MCF 10A (cell line): Measurements from ENCODE around the gene CFAP53. TPM values are rescaled to one million over a fixed set of nuclear protein-coding genes. Genes with fewer than 3 reads are reported as not detected.

Source experiments
- BruUV-seq: library from RNA; stranded (reverse); fragments of 400-500 nt; replicated peaks from 2 replicates; lab custom pipeline; 2021; lab: Mats Ljungman, UMichigan
- CTCF ChIA-PET: fragments of 300-600 bp; sonication (Branson Sonifier 250); formaldehyde crosslinking; extraction: SDS; loops from one replicate; lab custom pipeline; 2021; ENCODE audit warnings: antibody characterized with exemption, inconsistent platforms; lab: Yijun Ruan, JAX
- POLR2A ChIA-PET: fragments of 300-600, 350-650 bp; sonication (Branson Sonifier 250); formaldehyde crosslinking; extraction: SDS; loops from one replicate; lab custom pipeline; 2020; ENCODE audit warnings: antibody characterized with exemption, inconsistent platforms; lab: Yijun Ruan, JAX
- DNase-seq: peaks from one replicate; pipeline ENCODE4 v3.0.0-alpha.2; 2018; ENCODE audit not compliant: unreplicated experiment
- H3K27ac Mint-ChIP-seq: one replicate; pipeline ENCODE4 v1.8.0; 2022; ENCODE audit warnings: mild to moderate bottlenecking, low read depth, mixed read lengths; ENCODE audit not compliant: unreplicated experiment
- H3K27me3 Mint-ChIP-seq: one replicate; pipeline ENCODE4 v1.8.0; 2022; ENCODE audit warnings: mixed read lengths; ENCODE audit not compliant: insufficient read depth, unreplicated experiment
- H3K36me3 Mint-ChIP-seq: one replicate; pipeline ENCODE4 v1.8.0; 2022; ENCODE audit warnings: mild to moderate bottlenecking, moderate library complexity, mixed read lengths; ENCODE audit not compliant: insufficient read depth, unreplicated experiment
- H3K4me1 Mint-ChIP-seq: one replicate; pipeline ENCODE4 v1.8.0; 2022; ENCODE audit warnings: mixed read lengths; ENCODE audit not compliant: insufficient read depth, unreplicated experiment
- H3K4me3 Mint-ChIP-seq: one replicate; pipeline ENCODE4 v1.8.0; 2022; ENCODE audit warnings: mild to moderate bottlenecking, moderate library complexity, mixed read lengths; ENCODE audit not compliant: unreplicated experiment
- H3K9me3 Mint-ChIP-seq: one replicate; pipeline ENCODE4 v1.8.0; 2022; ENCODE audit warnings: mixed read lengths; ENCODE audit not compliant: unreplicated experiment
- CTCF ChIP-seq: fragments of 200-600 bp; IDR thresholded peaks from one replicate; pipeline ENCODE4 v1.8.0; 2022; ENCODE audit warnings: antibody characterized with exemption, mild to moderate bottlenecking; ENCODE audit not compliant: unreplicated experiment
- intact Hi-C: fragments of 100-400 bp; cut with micrococcal nuclease; formaldehyde crosslinking; loops from 2 replicates; pipeline ENCODE4 v1.14.1; 2022
- total RNA-seq: library from RNA; stranded (reverse); gene quantifications from 2 replicates; pipeline ENCODE4 v1.2.3, GENCODE V29; 2022

CFAP53 gene
- total RNA-seq, 1 experiment from 2014 or later: 2.2 TPM

DNA sequence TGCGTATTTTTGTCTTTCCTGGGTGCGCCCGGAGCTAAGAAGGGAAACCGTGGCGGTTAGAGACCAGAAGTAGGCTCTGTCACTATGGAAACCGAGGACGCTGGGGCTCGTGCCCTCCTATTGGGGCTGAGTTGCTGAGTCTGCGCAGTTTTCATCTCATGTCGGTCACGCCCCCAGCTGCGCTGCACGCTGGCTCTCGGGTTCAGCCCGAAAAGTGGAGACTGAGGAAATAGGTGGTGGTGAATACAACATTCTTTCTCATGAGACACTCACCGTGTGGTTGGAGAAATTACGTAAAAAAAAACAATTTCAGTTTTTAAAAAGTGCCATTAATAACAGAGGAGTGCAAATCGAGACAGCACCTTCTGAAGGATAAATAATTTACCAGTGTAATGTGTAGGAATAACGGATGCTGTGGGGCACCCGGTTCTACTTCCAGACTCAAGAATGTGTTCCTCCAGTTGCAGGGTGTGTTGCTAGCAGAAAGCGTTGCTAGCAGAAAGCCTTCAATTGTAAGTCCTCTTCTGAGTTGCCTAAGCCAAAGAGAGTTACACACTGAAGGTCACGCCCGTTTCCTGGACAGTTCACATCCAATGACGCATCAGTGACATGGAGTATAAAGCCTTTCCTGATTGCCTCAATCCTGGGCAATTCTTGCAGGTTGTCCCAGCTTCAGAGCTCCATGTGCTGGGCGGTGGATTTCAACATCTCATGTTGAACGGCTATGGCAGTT lies 41.6 kb upstream of the CFAP53 start:
- intact Hi-C loops: loop anchor here (1.0 to 5.0 kb wide), 2 partner anchors 21 to 49 kb away; partner anchors contain the start of gene CXXC1
- Mint-ChIP-seq H3K36me3 (no peaks in the 10 kb centered on the region), H3K27me3 (no peaks in the 10 kb centered on the region), H3K4me3 (peak overlapping the region; percentile 88), H3K4me1 (peaks cover 13% of the 10 kb centered on the region), H3K27ac (peak overlapping the region; percentile 94), H3K9me3 (no peaks in the 10 kb centered on the region)
- TSS peak; percentile 76 for BruUV-seq
- TF ChIP-seq CTCF: no peak
- ChIA-PET CTCF (interaction anchor here (0.7 to 2.0 kb wide), 7 partner anchors 20 to 448 kb away, joined by 3 to 16 read pairs (median 4); no protein-coding TSS in a partner anchor), POLR2A (interaction anchor here (0.7 to 3.6 kb wide), 14 partner anchors 9 to 821 kb away, joined by 3 to 36 read pairs (median 4); partner anchors contain the start of genes C18orf32 and MBD1)
- peak; percentile 100 for DNase-seq

DNA sequence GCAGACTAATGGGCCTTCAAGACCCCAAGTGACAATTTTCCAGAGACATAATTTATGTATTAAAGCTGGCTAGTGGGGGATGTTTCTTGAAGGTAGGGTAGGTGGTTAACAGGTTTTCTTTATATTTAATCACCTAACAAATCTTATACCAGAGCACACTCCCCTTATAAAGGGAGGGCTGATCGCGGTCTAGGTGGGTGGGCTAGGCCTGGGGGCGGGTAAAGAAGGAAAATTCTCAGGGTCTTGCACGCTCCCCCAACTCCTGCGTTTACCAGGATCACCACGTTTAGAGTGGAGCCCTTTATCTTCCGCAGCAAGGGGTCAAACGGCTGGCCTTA lies 41.1 kb upstream of the CFAP53 start:
- CTCF ChIA-PET: interaction anchor here (0.8 to 1.5 kb wide), 6 partner anchors 19 to 200 kb away, joined by 3 to 5 read pairs (median 4); no protein-coding TSS in a partner anchor
- BruUV-seq: no TSS peak
- H3K4me3 Mint-ChIP-seq: peak overlapping the region; percentile 88
- POLR2A ChIA-PET: interaction anchor here (0.7 to 3.6 kb wide), 12 partner anchors 8 to 112 kb away, joined by 3 to 36 read pairs (median 4); partner anchors contain the start of genes MBD1 and MYO5B
- peak overlapping the region; percentile 94 for H3K27ac Mint-ChIP-seq
- peaks cover 13% of the 10 kb centered on the region for H3K4me1 Mint-ChIP-seq
- H3K9me3 Mint-ChIP-seq: no peaks in the 10 kb centered on the region
- H3K27me3 Mint-ChIP-seq: no peaks in the 10 kb centered on the region
- intact Hi-C loops: loop anchor here (5.0 kb wide), 1 partner anchor 50 kb away; no protein-coding TSS in a partner anchor
- H3K36me3 Mint-ChIP-seq: no peaks in the 10 kb centered on the region
- DNase-seq: no peak
- no peak for TF ChIP-seq CTCF

GRCh38 chr18:50306944-50307343 lies 40.6 kb upstream of the CFAP53 start:
- no TSS peak for BruUV-seq
- no peak for TF ChIP-seq CTCF
- Mint-ChIP-seq H3K9me3 (no peaks in the 10 kb centered on the region), H3K4me3 (peak overlapping the region; percentile 88), H3K27me3 (no peaks in the 10 kb centered on the region), H3K27ac (no peak overlapping the region), H3K36me3 (no peaks in the 10 kb centered on the region), H3K4me1 (peaks cover 13% of the 10 kb centered on the region)
- DNase-seq: no peak
- intact Hi-C loops: loop anchor here (5.0 kb wide), 1 partner anchor 50 kb away; no protein-coding TSS in a partner anchor
- POLR2A ChIA-PET: interaction anchor here (0.6 to 3.6 kb wide), 8 partner anchors 8 to 112 kb away, joined by 3 to 36 read pairs (median 4); partner anchors contain the start of genes MBD1 and MYO5B
- CTCF ChIA-PET: interaction anchor here (0.8 to 1.5 kb wide), 5 partner anchors 19 to 122 kb away, joined by 3 to 5 read pairs (median 4); no protein-coding TSS in a partner anchor

GRCh38 chr18:50301074-50301473 lies 34.8 kb upstream of the CFAP53 start:
- Mint-ChIP-seq H3K4me1 (no peaks in the 10 kb centered on the region), H3K4me3 (no peak overlapping the region), H3K36me3 (no peaks in the 10 kb centered on the region), H3K27ac (no peak overlapping the region), H3K9me3 (no peaks in the 10 kb centered on the region), H3K27me3 (no peaks in the 10 kb centered on the region)
- CTCF ChIA-PET: interaction anchor here (1.3 kb wide), 1 partner anchor 10 kb away, joined by 4 read pairs; no protein-coding TSS in a partner anchor
- TF ChIP-seq CTCF: no peak
- DNase-seq: no peak
- intact Hi-C loops: no loop called here
- no TSS peak for BruUV-seq
- POLR2A ChIA-PET: no interaction called here
